Cardiac septum (tissue), 1 donor: ENCODE results near the gene CBX8. TPM values are rescaled to one million over a fixed set of nuclear protein-coding genes. Genes with fewer than 3 reads are reported as not detected.

Experiments
- DNase-seq: peaks from one replicate; pipeline ENCODE4 v3.0.0-alpha.2; 2020; ENCODE audit warnings: low spot score
- intact Hi-C: fragments of 100-400 bp; cut with DNase I; formaldehyde crosslinking; loops from one replicate; pipeline ENCODE4 v1.14.0; 2022
- total RNA-seq: library from RNA; stranded (reverse); fragmentation: NEBNext Ultra II Directional; extraction: Animal tissue kit (Norgen Biotek cat#: 25700); gene quantifications from one replicate; pipeline ENCODE4 v1.2.1, GENCODE V29; 2021
- donor health status: DM: no; HTN: no; CAD: no.

CBX8 gene
- total RNA-seq, 1 donor from 2014 or later = 5.7 TPM

DNA sequence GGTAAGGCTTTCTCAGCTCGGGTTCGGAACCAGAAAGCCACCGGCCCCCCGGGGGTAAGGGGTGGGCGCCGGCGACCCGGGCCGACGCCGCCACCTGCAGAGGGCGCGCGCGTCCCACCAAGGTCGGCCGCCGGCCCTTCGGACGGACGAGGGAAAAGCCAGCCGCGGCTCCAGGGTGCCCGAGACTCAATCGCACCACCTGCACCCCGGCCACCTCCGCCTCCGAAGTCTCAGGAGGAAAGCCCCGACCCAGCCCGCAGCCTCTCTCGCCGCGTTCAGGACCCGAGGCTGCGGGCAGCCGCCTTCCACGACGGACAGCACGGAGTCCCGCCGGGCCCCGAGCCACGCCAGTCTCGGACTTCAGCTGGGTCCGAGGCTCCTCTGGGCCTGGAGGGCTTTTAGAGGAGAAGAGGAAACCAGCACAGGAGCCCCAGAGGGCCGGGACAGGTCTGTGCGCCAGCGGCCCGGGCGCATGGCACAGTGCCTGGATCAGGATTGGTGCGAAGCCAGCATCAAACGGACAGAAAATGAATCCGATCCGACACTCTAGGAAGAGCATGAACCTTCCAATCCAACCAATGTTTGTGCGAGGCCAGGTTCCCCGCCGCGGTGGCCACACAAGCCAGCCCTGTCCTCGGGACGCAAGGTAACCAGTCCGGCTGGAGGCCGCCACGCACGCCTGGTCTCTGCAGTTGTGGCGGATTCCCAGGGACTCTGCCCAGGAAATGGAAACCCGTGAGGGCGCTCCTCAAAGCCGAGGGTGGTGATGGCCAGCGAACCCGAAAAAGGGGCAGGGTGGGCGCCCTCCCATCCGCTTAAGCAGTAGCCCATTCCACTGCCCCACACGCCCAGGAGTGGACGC, 6.7 kb downstream of the CBX8 start:
- DNase-seq = no peak

DNA sequence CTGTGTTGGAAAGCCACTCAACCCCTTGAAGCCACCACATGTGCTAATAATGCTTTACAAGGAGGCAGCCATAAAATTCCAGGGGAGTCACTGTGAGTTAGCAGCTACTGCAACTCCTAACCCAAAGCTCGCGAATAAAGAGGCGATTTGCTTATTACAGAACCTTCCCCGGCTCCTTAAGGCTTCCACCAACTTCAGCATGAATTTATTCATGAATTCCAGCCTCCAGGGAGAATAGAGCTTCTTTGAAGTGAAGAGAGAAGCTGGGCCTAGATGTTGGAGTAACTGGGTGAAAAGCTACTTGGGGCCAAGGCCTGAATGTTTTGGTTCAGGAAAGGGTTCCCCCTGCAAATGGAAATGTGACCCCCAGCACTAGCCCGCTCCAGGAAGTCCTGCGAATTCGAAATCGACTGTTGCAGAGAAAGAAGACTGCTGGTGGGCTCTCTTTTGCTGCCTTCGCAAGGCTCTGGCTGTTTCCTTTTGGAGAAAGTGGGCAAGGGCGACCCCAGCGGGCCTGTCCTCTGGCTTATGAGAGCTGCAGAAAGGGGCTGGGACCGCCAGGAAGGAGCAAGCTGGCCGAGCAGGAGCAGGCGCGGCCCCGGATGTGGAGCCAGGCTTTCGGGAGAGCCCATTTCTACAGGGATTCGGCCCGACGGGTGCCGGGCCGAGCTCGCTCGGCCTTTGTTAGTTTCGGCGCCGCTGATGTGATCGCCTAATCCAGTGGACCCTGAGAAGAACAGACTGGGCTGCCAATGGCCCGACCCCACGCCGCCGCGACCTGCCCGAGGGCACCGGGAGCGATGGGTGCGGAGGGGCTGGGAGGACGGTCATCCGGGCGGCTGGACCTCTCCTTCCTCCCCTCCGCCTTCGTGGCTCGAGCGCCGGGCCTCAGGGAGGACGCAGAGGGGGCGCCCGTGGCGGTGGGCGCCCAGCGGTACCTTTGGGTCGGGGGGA, 7.6 kb downstream of the CBX8 start:
- intact Hi-C loops = loop anchor here (5.0 kb wide), 1 partner anchor 133 kb away; no protein-coding TSS in a partner anchor
- no peak for DNase-seq

More for the DNA sequence above, 6.7 kb downstream of the CBX8 start:
- intact Hi-C loops = loop anchor here (5.0 kb wide), 2 partner anchors 132 to 202 kb away; no protein-coding TSS in a partner anchor

DNA sequence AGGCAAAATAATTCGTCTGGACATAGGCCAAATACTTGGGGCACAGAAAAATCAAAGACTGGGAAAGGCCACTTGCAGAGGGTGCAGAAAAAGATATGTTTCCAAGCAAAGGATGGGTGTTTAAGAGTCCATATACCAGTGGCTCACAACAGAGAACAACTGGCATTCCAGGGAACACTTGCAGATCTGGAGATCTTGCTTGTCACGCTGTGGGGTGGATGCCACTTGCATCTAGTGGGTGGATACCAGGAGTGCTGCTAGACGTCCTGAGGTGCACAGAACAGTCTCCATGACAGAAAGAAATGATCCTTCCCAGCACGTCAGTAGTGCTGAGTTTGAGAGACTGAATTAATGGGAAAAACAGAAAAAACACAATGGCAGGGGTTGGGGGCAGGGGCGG, 8.4 kb downstream of the CBX8 start:
- intact Hi-C loops = loop anchor here (5.0 kb wide), 1 partner anchor 134 kb away; no protein-coding TSS in a partner anchor

DNA sequence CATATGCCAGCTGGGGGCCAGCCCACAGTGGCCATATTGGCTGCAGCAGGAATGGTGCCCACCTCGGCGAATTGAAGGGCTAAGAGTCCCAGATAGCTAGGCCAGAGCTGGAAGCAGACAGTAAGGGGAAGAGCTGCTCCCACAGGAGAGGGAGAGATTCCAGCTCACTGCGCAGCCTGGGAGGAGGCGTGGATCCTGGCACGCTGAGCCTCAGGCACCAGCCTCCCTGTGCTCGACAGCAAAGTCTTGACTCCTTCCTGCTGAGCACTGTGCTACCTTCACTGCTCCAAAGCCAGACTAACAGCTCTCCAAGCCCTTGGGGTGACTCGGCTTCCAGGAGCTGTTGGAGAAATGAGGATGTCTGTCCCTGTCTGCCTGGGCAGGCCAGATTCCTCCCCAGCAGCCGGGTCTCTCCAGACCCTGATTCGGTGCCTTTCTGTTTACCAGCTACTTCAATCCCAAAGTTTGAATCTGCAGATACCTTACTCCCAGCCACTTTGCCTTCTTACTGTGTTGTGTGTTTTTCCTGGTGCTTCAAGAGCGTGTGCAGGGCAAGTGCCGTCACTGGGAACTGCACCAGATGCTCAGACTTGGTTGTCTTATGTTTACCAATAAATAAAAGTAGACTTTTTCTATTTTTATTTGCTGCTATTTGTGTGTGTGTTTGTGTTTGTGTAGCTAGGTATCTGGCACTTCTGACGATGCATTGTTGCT, 9.8 kb downstream of the CBX8 start:
- intact Hi-C loops = loop anchor here (5.0 kb wide), 1 partner anchor 135 kb away; no protein-coding TSS in a partner anchor
- no peak for DNase-seq

More for the DNA sequence above, 8.4 kb downstream of the CBX8 start:
- no peak for DNase-seq

DNA sequence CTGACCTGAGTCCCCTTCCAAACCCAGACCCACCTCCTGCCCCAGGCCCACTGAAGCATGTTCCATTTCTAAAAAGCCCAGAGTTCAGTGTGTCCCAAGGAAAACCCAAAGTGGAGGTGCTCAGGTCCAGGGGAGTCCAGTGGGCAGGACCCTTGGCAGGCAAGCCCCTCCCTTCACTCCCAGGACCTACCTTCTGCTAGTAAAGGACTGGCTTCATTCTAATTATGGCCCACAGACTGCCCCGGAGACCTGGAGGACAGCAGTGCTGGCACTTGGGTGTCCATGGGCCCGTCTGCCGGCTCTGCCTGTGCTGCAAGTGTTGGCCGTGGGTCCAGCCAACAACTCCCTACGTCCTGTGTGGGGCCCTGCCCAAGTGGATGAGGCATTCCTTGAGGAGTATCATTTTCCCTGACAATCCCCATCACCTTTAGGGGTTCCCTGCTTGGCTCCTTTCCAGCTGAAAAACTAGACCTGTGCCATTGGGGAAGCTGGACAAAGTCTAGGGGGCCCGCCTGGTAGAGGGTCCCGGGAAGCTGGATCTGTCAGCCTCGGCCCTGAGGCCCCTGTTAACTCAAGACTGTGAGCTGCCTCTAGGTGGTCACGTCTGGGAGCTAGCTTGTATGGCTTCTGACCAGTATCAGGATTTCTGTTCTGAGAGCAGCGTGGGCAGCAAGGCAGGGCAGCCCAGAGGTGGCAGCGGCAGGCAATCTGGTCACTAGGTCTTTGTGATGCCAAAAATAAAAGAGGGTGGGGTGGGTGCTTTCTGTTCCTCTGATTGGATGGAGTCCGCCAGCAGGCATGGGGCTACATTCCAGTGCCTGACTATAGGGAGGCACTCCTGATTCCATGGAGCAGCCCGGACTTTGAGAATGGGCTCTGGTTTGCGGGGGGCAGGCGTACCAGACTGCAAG, 10.7 kb downstream of the CBX8 start:
- DNase-seq = no peak
- intact Hi-C loops = loop anchor here (5.0 kb wide), 1 partner anchor 136 kb away; no protein-coding TSS in a partner anchor

DNA sequence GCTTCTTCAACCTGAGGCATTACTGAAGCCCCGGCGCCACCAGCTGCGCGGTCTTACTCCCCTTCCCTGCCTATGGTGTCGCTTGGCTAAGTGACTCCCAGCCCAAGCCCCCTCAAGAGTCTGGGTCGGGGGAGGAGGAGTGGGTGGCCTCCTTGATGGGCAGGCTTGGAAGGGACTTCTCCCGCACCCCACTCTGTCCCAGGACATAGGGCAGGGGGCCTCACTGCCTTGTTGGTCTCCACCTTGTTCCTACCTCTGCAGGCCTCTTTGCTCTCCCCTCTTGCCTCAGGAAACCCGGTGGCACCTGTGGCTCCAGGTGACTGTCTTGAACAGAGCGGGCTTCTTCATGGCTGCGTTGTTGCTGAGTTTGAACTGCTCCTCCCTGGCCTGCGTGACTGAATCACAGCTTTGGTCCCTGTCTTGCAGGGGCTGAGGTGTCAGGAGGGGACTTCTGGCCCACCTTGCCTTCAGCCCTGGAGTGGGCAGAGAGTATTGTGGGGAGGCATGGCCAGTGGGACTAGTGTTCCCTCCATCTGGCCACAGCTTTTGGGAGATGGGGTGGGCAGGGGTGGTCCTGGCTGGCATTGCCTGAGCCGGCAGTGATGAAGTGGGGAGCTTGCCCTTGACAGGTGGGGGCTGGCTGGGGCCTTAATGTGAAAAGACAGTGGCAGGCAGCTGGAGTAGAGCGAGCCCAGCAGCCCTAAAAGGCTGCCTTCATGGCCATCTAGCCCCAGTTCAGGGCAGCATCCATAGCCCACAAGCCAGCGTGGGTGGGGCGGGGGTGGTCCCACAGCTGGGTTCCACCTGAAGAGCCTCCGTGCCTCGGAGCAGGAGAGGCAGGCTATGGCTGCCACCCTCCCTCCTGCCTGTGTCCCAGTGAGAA, 11.6 kb downstream of the CBX8 start:
- no peak for DNase-seq
- intact Hi-C loops = loop anchor here (5.0 kb wide), 1 partner anchor 137 kb away; no protein-coding TSS in a partner anchor

DNA sequence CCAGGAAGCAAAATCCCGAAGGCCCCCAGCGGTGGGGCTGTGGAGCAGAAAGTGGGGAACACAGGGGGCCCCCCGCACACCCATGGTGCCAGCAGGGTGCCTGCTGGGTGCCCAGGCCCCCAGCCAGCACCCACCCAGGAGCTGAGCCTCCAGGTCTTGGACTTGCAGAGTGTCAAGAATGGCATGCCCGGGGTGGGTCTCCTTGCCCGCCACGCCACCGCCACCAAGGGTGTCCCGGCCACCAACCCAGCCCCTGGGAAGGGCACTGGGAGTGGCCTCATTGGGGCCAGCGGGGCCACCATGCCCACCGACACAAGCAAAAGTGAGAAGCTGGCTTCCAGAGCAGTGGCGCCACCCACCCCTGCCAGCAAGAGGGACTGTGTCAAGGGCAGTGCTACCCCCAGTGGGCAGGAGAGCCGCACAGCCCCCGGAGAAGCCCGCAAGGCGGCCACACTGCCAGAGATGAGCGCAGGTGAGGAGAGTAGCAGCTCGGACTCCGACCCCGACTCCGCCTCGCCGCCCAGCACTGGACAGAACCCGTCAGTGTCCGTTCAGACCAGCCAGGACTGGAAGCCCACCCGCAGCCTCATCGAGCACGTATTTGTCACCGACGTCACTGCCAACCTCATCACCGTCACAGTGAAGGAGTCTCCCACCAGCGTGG, 12.4 kb downstream of the CBX8 start:
- intact Hi-C loops = loop anchor here (5.0 kb wide), 1 partner anchor 138 kb away; no protein-coding TSS in a partner anchor

DNA sequence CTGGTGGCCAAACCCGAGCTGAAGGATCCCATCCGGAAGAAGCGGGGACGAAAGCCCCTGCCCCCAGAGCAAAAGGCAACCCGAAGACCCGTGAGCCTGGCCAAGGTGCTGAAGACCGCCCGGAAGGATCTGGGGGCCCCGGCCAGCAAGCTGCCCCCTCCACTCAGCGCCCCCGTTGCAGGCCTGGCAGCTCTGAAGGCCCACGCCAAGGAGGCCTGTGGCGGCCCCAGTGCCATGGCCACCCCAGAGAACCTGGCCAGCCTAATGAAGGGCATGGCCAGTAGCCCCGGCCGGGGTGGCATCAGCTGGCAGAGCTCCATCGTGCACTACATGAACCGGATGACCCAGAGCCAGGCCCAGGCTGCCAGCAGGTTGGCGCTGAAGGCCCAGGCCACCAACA, 13.0 kb downstream of the CBX8 start:
- intact Hi-C loops = no loop called here
- DNase-seq = no peak

More for the DNA sequence above, 12.4 kb downstream of the CBX8 start:
- DNase-seq = no peak

DNA sequence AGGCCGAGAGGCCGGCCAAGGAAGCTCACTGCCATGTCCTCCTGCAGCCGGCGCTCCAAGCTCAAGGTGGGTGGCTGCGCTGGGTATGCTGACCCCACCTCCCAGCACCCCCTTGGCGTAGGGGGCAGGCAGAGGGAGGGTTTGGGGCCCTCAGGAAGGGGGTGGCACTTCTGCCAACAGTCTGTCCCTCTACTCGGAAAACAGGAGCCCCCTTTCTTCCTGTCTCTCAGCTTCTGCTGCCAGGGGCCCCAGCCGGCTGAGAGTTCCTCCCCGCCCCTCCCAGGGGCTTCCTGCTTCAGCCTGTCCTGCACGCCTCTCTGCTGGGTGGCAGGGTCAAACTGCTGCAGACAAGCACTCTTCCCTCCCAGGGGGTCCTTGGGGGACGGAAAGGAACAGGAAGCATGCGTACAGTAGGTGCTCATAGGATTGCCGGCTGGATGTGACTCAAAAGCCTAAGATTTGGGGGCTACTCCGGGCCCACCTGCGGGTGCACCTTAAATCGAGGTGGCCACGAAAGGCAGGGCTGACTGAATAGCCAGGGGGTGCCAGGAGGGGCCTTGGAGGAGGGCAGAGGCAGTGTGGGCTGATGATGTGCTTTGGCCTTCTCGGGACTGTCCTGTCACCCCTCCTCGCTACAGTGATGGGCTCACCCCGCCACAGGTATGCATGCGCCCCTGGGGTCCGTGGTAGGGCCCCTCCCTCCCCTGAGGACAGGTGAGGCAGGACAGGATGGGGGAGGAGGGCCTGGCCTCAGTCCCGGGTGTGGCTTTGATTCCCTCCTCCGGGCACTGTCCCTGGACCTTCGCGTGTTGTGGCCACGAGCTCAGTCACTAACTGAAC, 14.9 kb downstream of the CBX8 start:
- intact Hi-C loops = no loop called here
- DNase-seq = no peak

DNA sequence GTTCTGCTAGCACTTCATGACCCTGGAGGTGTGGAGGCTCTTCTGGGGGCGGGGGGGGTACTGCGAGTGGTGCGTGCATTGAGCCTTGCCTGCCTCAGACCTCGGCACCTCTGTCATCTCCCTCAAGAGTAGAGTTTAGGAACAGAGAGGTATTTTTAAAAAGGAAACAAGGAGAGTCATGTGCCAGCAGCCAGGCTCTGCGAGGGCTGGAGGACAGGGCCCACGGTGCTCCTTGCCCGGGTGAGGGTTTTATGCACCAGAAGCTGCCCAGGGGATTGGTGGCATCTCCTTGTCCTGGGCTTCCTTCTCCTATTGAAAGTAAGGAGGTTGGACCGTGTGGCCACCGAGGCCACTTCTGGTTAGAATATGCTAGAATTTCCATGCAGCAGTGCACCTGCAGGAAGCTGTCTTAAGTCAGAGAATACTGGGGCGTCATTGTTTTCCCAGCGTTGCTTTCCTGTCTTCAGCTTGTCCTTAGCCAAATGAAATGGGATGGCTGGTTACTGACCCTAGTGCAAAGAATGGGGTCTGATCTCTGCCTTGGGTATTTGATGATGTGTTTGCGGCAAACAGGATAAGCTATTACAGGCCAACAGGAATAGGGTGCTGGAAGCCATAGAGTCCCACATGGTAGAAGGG, 15.7 kb downstream of the CBX8 start:
- no peak for DNase-seq
- intact Hi-C loops = no loop called here

DNA sequence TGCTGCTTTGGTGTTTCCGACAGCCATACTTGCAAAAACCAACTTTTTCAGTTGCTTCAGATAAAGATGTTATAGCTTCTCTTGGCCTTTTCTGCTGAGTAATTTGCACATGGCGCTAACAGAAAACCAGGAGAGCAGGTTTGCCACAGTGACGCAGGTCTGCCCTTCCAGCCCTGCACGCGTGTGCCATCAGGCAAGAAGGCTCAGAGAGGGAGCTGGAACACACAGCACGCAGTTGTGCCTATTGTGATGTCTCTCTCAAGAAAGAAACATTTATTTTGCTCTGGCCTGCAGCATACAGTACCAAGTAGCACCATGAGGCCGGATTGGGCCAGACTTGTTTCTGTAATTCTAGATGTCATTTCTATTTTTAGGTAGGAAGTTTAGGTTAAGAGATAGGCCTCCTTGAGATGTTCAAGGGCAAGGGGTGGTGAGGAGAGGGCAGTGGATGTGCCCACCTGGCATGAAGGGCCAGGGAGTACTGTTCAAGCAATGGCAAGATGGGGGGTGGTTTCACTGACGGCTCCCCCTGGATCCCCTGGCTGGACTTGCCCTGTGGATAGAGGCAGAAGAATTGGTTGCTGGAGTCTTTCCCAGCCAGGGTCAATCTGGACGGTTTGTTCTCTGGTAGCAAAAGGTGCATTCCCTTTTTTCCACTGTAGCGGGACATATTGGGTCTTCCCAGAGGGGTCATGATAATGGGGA, 17.1 kb downstream of the CBX8 start:
- intact Hi-C loops = loop anchor here (5.0 kb wide), 1 partner anchor 62 kb away; no protein-coding TSS in a partner anchor
- DNase-seq = no peak

DNA sequence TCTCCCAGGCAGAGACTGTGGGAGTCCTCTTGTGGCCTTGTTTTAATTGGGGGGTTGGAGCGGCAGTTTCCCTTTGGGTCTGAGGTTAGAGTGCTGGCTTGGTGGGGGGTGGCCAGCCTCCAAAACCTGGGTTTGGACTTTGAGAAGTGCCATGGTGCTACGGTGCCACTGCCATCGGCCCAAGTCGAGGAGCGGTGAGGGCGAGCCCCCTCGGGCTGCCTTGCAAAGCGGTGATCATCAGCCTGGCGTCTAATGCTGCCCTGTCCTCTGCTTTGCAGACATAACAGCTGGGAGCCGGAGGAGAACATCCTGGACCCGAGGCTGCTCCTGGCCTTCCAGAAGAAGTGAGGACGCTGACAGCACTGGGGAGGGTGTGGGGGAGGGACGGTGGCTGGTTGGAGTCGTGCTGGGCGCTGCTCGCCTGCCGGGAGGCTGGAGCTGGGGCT, 17.8 kb downstream of the CBX8 start:
- no peak for DNase-seq
- intact Hi-C loops = loop anchor here (5.0 kb wide), 1 partner anchor 63 kb away; no protein-coding TSS in a partner anchor

DNA sequence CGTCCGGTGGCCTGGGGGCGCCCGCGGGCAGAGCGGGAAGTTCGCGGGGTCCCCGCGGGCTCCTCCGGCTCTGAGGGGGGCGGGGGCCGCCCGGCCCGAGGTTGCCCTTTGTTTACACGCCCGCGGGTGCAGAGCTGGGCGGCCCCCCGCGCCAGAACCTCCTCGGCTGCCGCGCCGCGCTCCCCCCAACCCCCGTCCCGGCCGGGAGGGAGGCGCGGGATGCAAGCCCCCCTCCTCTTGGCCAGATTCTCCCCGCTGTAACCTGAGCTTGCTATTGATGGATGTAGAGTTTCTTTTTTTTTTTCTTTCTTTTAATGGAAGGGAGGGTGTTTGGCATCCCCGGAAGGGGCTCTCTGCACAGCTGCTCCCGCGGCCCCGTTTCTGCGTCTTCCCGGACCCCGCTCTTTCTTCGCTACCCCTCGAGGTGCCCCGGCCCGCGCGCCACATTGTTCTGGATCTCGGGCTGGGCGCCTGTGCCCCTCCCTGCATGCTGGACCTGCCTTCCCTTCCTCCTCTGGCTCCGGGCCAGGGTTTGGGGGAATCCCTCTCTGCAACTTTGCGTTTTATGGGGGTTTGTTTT, 18.3 kb downstream of the CBX8 start:
- intact Hi-C loops = loop anchor here (5.0 kb wide), 1 partner anchor 64 kb away; no protein-coding TSS in a partner anchor
- DNase-seq = no peak

DNA sequence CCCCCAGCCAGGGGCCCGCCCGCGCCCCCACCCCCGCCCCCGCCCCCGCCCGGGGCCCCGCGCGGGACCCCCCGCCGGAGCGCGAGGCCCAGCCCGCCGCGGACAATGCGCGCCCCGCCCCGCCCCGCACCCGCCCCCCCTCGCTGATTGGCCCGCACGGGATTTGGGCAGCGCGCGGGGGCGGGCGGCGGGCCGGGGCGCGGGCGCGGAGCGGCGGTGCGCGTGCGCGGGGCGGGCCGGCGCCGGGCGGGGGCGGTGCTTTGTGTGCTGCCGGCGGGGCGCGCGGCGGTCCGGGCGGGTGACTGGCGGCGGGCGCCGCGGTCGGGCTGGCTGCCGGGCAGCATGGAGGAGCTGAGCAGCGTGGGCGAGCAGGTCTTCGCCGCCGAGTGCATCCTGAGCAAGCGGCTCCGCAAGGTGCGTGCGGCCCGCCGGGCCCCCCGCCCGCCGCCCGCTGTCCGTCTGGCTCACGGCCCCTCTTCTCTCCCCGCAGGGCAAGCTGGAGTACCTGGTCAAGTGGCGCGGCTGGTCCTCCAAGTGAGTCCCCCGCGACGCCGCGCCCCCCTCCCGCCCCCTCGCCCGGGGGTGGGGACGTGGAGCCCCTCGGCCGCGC, 18.9 kb downstream of the CBX8 start, which contains the start of gene CBX2:
TSS of gene CBX2 (plus strand) at position 255 of the 610 bp plus-strand sequence. CDS start at position 343, 88 bp downstream.
- intact Hi-C loops = loop anchor here (5.0 kb wide), 1 partner anchor 64 kb away; no protein-coding TSS in a partner anchor
- DNase-seq = peak; percentile 91
